ENCODE measurements around the gene PPARG.

DNA sequence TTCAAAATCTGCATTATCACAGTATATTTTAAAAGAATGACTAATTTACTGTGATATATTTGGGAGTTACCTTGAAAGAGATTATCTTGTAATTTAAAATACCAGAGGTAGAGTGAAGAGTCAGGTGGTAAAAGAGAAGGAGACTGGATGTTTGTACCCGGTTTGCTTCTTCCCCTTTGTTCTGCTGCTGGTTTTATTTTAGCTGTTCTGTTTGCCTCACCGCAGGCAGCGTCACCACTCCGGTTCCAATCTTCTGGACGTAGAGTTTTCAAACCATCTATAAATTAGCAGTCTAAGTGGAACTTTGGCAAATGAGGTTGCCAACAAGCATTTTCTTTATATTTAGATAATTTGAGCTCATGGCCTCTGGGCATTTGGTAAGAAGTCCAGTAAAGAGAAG, 38.2 kb downstream of the PPARG start:
- TF ChIP-seq POLR2A (IDR thresholded peaks at IDR 0.05) (no peak), POLR2AphosphoS5 (IDR thresholded peaks at IDR 0.05) (no peak), EP300 (IDR thresholded peaks at IDR 0.05) (no peak)
- TF ChIP-seq, protein P1, sequence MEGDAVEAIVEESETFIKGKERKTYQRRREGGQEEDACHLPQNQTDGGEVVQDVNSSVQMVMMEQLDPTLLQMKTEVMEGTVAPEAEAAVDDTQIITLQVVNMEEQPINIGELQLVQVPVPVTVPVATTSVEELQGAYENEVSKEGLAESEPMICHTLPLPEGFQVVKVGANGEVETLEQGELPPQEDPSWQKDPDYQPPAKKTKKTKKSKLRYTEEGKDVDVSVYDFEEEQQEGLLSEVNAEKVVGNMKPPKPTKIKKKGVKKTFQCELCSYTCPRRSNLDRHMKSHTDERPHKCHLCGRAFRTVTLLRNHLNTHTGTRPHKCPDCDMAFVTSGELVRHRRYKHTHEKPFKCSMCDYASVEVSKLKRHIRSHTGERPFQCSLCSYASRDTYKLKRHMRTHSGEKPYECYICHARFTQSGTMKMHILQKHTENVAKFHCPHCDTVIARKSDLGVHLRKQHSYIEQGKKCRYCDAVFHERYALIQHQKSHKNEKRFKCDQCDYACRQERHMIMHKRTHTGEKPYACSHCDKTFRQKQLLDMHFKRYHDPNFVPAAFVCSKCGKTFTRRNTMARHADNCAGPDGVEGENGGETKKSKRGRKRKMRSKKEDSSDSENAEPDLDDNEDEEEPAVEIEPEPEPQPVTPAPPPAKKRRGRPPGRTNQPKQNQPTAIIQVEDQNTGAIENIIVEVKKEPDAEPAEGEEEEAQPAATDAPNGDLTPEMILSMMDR (IDR thresholded peaks at IDR 0.05) = no peak

Measured in sigmoid colon (tissue), 4 donors.